HG03064 (cell line): Measurements from ENCODE around the gene CIBAR2.
"Not testable (repeated sequence)": the region's sequence is repeated elsewhere in the genome, so short reads cannot be mapped to it uniquely, and the experiment has no call there.

ENCODE experiments used
- ATAC-seq: cut with Tn5 transposase; IDR thresholded peaks from one replicate; pipeline ENCODE4 v1.9.1; 2021; ENCODE audit warnings: low read depth; ENCODE audit not compliant: unreplicated experiment

Gene CIBAR2

DNA sequence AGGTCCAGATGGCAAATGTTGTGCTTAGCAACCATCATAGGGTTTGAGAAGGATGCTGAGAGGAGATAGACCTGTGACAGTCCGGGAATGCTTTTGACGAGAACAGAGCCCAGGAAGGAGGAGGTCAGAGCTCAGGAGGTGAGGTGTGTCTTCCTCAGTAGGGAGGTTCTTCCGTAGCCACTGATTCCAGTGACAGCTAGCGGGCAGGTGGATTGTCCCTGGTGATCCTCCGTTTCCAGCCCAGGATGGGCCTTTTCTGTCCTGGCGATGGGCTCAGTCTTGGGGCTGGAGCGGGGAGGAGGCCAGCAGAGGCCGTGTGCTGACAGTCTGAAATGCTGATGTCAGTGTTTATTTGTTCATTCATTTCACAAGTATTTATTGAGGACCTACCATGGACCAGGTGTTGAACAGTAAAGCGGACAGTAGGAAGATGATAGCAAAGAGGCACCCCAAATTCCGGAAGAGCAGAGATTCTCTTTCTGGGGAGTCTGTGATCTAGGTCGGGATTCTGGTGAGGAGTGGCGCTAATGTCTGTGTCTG lies 45.9 kb downstream of the CIBAR2 start:
- ATAC-seq: no peak

DNA sequence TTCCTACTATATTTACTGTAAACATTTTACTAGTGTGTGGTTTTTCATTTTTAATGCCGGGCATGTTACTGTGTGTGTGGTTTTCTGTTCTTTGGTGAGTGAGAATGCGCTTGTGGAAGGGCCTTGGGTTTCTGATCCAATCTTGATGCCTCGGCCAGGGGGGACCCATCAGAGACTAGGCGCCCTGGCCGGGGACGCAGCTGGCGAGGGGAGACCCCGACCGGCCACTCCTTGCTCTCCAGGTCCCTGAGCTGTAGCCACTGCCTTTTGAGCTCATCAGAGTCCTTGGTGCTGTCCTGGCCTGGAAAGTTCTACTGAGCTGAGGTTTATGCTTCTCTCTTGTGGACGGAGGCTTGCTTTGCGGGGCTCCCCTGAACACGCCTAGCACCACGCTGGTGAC lies 47.2 kb downstream of the CIBAR2 start:
- no peak for ATAC-seq

DNA sequence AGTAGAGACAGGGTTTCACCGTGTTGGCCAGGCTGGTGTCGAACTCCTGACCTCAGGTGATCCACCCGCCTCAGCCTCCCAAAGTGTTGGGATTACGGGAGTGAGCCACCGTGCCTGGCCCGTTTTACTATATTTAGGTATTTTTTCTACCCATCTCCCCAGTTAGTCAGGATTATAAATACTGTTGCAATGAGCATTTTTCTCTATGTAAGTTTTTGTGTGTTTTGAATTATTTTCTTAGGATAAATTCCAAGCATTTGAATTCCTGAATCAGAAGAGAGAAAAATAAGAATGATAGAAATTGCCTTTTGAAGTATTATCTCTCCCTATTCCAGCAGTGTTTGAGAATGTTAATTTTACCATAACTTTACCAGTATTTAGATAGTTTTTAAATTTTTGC lies 48.1 kb downstream of the CIBAR2 start:
- ATAC-seq: no peak

DNA sequence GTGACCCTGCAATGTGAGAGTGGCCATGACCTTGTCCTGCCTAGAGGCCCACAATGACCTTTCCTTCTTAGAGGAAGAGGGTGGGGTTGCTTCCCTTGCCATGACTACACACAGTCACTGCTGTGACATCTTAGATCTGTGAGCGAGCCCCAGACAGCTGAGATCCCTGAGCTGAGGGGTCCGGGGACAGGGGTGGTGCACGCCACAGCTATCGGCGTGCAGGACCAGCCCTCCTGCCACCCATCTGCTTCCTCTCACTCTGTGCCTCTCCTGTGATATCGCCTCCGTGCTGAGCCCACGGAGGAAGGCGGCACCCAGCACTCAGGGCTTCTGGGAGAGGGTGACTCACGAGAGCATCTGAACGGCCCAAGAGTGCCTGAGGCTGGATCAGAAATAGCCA lies 49.4 kb downstream of the CIBAR2 start:
- ATAC-seq: no peak

DNA sequence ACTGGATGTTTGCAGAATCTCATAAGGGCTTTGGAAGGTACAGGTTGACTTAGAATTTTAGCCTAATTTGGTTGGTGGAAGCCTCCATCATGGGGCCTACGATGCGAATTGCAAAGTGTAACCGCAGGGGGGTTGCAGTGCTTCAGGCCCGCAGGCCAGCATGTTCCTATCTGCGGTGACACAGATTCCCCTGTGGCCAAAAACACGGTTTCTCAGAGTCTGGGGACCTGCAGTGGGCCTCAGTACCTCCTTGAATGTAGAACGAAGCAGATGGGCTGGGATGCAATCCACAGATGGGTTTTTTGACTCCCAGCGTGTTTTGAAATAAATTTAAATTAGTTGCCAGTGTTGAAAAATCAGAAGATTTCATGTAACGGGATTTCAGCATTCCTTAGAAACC lies 49.9 kb downstream of the CIBAR2 start:
- no peak for ATAC-seq

DNA sequence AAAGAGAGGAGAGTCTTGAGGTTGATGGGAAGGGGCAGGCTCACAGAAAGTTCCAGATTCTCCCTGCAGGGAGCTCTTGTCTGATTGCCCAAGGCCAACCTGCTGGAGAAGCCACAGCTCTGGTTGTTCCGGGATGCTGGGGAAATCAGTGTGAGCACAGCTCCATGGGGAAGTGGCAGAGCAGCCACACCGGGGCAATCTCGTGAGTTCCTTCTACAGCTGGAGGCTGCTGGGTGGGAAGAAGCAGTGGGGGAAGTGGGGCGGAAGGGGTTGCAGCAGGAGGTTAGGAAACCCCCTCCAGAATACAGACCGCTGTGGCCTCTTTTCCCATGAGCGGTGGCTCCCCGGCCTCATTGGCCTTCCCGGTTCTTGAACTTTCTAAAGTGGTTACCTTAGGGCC lies 50.7 kb downstream of the CIBAR2 start:
- no peak for ATAC-seq

DNA sequence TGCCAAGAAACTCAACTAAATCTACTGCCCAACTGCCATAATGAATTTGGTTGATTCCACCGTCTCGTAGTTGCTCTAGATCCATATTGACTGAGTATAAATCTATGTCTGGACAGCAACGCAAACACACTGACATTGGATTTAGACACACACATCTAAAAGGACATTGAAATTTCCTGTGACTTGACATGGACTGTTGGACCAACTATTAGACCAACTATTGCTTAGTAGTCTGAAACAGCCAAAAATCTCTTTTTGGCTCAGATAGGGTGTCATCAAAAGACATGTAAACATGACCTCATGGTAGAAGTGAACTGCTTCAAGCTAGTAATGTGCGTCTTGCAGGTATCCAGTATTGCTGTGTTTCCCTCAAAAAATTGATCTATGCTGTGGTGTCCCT lies 53.4 kb downstream of the CIBAR2 start:
- ATAC-seq: no peak

DNA sequence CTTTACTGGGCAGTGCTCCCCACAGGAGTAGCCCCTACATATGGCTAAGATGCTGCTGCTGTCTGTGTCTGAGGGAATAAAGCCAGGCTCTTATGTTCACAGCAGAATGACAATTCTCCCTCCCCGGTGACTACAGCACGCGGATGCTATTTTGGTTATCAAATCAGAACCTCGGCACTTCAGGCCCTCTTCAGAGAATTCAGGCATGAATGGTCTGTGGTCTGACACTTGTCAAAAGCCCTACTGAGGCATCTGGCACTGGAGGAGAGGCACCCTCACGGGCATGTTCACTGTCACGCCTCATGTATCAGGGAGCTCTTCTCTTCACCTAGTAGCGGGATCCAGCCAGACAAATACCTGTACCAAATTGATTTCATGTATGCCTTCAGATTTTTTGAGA lies 54.3 kb downstream of the CIBAR2 start:
- ATAC-seq: no peak

DNA sequence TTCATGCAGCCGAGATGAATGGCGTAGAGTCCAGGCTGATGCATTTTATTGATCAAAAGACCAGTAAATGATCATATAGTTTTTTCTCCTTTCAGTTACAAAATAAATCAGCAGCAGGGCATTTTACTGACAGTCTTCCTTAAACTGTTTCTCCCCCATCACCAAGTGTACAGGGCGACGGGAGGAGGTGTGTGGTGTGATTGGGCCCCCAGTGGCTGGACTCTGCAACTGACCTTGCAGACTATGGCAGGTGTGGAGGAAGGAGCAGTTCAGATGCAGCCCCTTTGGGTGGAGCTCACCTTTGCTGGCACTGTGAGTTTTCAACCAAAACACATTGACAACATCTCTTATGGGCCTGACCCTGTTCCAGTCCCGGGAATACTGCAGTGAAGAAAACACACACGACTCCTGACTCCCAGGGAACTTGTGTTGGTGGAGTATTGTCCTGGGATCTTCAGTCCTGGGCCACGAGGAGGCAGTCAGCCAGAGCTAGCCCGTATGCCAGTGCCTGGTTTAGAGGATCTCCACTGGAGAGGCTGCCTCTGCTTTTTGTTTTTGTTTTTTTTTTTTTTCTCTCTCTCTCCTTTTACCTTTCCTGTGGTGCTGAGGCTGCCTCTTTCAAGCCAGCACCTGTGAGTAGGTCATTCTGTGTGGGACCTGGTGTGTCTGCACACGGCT lies 54.9 kb downstream of the CIBAR2 start:
- no peak for ATAC-seq

DNA sequence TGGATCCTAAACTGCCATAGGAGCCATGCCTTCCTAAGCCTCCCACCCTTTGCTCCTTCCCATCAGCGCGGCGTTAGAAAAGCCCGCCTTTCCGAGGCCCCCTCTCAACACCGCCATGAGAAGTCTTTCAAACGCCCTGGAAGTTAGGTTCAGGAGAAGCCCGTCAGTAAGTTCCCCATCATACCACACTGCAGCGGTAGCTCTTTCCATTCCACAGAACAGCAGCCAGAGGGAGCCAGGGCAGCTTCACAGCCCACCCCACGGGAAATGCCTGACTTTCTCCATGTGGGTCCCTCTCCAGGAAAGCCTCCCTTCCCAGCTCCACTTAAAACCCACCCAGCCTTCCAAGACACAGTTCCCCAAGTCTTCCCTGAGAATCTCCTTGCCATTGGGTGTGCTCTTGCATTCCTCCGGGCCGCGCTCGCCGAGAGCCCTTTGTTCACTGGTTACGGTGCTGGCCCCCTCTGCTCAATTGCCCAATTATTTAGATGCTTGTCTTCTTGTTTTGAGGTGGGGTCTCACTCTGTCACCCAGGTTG lies 56.0 kb downstream of the CIBAR2 start:
- no peak for ATAC-seq

DNA sequence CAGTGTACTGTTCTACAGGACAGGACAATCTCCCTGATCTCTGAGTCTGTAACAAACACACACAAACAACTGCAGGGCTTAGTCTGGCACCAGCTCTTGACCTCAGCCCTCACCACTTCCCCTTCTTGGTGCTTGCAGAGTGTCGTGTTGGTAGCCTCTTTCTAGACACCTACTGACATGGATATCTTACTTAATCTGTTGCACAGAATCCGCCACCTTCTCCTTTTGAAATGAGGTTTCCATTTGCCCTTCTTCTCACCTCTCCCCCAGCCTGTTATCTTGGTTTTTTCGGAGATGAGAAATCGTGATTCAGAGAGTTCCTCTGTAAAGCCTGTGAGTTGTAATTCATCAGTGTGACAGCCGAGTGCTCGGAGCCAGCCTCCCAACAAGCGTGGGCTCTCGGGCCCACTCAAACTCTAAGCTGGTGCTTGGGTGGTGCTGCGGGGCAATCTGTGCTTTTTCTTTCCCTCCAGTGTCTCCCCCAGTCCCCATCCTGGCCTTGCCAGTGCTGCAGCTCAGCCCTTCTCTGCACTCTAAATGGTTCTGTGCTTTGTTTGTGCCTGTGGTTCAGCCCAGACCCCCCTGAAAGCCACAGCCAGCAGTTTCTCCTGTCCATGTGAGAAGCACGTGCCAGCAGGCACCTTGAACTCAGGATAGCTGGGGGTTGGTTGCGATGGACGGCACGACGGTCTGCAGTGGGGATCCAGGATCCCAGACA lies 56.6 kb downstream of the CIBAR2 start:
- ATAC-seq: peak; percentile 87

DNA sequence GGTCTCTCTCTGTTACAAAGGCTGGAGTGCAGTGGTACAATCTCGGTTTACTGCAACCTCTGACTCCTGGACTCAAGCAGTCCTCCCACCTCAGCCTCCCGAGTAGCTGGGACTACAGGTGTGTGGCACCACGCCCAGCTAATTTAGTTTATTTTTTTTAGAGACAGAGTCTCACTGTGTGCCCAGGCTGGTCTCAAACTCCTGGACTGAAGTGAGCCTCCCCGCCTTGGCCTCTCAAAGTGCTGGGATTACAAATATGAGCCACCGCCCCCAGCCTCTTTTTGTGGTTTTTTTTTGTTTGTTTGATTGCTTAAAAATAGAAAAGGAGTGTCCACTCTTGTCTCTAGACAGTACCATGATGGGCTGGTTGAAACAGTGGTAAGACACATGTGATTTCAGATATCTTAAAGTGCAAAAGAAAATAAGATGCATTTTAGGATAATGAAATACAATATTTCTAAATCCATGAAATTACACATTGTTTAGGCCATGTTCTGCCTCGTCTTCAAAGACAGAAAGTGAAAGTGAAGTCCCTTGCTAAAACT lies 57.3 kb downstream of the CIBAR2 start:
- no peak for ATAC-seq

DNA sequence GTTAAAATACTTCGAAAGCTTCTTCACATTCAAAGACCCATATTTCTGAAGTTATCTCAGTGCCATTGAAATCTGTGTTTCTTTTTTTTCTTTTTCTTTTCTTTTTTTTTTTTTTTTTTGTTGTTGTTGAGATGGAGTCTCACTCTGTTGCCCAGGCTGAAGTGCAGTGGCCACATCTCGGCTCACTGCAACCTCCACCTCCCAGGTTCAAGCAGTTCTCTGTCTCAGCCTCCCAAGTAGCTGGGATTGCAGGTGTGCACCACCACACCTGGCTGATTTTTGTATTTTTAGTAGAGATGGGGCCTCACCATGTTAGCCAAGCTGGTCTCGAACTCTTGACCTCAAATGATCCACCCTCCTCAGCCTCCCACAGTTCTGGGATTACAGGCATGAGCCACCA lies 58.0 kb downstream of the CIBAR2 start:
- ATAC-seq: not testable (repeated sequence)

DNA sequence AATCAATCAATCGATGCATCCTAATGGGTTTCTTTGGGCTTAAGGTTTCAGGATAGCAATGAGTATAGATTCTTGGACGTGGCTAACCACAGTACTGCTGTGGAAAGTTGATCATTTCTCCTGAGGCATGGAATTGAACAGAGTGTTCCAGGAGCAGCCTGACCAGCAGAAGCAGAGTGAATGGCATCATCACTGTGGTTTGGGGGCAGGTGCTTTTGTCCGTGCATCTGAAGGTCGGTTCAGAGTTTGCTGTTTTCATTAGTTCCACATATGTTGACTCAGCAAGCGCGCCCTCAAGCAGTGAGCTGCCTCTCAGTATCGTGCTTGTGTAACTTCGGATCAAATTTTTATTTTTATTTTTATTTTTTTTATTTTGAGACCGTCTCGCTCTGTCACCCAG lies 59.7 kb downstream of the CIBAR2 start:
- ATAC-seq: no peak

DNA sequence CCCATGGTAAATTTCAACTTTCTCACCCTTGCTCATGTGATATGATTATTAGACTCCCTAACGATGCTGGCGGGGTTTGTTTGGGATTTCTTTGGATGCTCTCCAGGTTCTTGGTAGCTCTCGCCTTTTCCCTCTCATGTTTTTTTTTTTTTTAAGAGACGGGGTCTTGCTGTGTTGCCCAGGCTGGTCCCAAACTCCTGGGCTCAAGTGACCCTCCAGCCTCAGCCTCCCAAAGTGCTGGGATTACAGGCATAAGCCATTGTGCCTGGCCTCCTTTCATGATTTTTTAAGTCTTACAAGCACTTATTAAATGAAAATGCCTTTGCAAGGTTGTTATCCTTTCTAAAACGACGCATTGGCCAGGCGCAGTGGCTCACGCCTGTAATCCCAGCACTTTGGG lies 60.6 kb downstream of the CIBAR2 start:
- ATAC-seq: no peak

DNA sequence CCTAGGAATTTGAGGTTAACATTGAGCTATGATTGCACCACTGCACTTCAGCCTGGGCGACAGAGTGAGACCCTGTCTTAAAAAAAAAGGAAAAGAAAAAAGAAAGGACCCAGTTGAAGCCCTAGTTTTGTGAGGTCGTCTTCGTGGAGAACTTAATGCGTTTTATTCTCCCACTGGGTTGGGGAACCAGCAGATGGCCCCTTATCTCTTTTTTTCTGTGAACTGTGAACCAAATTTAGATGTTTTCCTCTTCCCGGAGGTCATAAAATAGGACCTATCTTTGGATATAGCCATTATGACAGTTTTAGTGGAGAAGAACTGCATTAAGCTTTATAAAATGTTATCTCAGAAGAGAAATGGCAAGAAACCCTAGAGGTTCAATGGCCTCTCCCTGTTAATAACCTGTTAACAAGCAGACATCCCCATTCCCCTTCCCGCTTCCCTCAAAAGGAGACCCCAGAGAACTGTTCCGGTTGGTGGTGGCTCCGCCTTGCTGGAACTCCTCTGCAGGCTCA lies 61.1 kb downstream of the CIBAR2 start:
- ATAC-seq: no peak

DNA sequence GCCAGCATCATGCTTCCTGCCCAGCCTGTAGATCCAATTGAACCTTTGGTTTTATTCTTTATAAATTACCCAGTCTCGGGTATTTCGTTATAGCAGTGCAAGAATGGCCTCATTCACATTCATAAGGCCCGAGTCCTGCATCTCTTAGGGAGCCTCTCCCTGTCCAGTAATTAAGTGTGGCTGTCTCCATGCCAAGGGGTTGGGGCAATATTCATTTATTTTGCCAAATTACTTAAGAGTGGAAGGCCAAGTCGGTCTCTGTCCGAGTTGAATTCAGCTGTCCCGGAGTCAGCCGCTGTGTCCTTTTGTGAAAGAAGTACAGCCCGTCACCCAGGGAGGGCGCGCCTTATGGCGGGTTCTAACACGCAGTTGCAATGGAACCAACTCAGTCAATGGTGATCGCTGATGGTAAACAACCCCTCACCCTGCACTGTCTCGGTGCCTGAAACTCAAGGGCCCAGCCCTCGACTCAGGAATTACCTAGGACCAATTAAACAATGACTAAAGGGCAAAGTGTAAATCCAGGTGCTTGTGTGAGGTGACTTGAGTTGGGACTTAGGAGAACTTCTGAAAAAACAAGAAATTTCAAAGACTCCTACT lies 62.5 kb downstream of the CIBAR2 start:
- ATAC-seq: no peak

DNA sequence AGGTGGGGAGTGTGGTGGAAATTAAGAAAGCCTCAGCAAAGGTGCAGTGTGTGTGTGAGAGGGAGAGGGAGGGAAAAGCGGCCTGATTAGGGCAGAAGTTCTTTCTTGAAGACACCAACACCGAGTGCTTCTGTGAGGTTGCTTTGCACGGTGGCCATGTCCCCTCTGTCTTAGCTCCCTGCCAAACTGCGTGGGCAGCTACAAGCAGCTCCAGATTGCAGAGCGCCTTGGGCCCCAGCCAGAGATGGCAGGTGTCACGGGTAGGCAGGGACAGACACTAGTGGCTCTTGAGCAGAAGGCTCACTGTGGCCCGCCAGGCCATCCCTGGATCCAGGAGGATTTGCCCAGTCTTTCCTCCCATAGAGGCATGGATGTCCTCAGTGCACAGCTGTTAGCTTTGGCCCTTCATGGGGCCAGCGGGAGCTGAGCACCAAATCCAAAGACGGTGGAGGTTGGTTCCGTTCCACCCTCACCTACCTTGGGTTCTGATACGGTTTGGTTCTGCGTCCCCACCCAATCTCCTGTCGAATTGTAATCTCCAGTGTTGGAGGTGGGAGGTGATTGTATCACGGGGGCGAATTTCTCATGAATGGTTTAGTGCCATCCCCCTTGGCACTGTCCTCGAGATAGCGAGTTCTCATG lies 63.2 kb downstream of the CIBAR2 start:
- no peak for ATAC-seq
